Heart left ventricle (tissue), 13 donors: ENCODE results near the gene ASB2.

Source experiments
- CTCF ChIP-seq, 12 donors: fragments of 200-600 bp; sonication (generic) in 4 of 12; IDR thresholded peaks; one replicate each; pipeline versions ENCODE4 v1.5.0 to v1.8.0; 2018 to 2022; ENCODE audit warnings: antibody characterized with exemption in 12 of 12, mild to moderate bottlenecking in 5 of 12
- POLR2A ChIP-seq, 2 donors: fragments of 450-650 bp; IDR thresholded peaks; one replicate each; pipeline ENCODE4 v1.6.1; 2017; ENCODE audit warnings: antibody characterized with exemption in 2 of 2, mild to moderate bottlenecking in 2 of 2, moderate library complexity in 2 of 2
- donor health status: ischemic (EF 13 %, LVEDD 7.1; RV severe dilation, severe dysfunction).
- donor health status: DM: no; HTN: yes; CAD: no.
- donor health status: DM: no; HTN: no; CAD: no.
- donor health status: ischemic (EF 25% LVEDD 6.9; RV normal size, moderate dysfunction).
- donor health status: ischemic (EF 25% LVEDD 5.7; RV mildly dilated, moderate dysfunction).
- donor health status: ischemic (EF 35%, LVEDD 5.7; RV mildly dilated, moderate dysfunction).
- donor health status: nonischemic (EF 11% LVEDD 7.7; RV severe dilation, severe dysfunction).
- donor health status: DM: yes; HTN: yes; CAD: no.
- donor health status: PGD.
- donor health status: ischemic (EF 29% LVEDD 5.4; RV normal size, mild dysfunction).
- donor health status: nonischemic (EF 23%, LVEDD 6.1; RV moderate dilation, normal function).

GRCh38 chr14:93964281-93964680 lies 12.1 kb downstream of the ASB2 start:
- TF ChIP-seq CTCF (IDR thresholded peaks at IDR 0.05) (no peak), POLR2A (IDR thresholded peaks at IDR 0.05) (no peak)
